RWPE1 (cell line): ENCODE measurements around the gene ZMYM4.

Experiments
- CTCF ChIA-PET: fragments of 350-600 bp; sonication (Branson Sonifier 250); formaldehyde crosslinking; extraction: SDS; loops from one replicate; lab custom pipeline; 2021; lab: Yijun Ruan, JAX
- POLR2A ChIA-PET: fragments of 400-600 bp; formaldehyde crosslinking; extraction: SDS; loops from one replicate; lab custom pipeline; 2020; ENCODE audit warnings: antibody characterized with exemption; ENCODE audit not compliant: low non-redundant PET; lab: Yijun Ruan, JAX
- DNase-seq: peaks from one replicate; pipeline ENCODE4 v3.0.0; 2012; ENCODE audit warnings: low spot score
- H3K27ac ChIP-seq: fragments of 450-650 bp; 2 replicates; pipeline ENCODE4 v1.5.1; 2017
- TF ChIP-seq, protein P1 (sequence below): fragments of 450-650 bp; conservative IDR thresholded peaks from 2 replicates; pipeline ENCODE4 v1.5.1; 2017; ENCODE audit warnings: low read depth, mild to moderate bottlenecking

ZMYM4 gene

DNA sequence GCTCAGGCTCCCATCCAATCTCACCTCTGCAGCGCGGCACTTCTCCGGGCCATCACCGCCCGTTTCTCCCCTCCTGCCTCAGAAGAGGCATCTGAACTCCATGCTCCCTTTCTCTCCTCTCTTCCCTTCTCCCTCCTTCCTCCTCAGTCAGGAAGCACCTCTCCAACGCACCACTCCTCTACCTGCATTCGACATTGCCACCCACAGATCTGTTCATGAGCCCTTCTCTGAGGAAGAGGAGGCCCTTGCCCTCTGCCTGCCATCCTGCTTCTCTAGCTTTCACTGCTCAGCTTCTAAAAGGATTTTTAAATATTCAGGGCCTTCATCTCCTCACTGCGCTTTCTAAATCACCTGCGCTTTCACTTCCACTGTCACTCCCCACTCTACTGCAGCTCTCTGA lies 168.7 kb downstream of the ZMYM4 start:
- DNase-seq, result no peak
- CTCF ChIA-PET, result interaction anchor here (1.1 kb wide), 1 partner anchor 132 kb away, joined by 5 read pairs; no protein-coding TSS in a partner anchor
- TF ChIP-seq, protein P1, sequence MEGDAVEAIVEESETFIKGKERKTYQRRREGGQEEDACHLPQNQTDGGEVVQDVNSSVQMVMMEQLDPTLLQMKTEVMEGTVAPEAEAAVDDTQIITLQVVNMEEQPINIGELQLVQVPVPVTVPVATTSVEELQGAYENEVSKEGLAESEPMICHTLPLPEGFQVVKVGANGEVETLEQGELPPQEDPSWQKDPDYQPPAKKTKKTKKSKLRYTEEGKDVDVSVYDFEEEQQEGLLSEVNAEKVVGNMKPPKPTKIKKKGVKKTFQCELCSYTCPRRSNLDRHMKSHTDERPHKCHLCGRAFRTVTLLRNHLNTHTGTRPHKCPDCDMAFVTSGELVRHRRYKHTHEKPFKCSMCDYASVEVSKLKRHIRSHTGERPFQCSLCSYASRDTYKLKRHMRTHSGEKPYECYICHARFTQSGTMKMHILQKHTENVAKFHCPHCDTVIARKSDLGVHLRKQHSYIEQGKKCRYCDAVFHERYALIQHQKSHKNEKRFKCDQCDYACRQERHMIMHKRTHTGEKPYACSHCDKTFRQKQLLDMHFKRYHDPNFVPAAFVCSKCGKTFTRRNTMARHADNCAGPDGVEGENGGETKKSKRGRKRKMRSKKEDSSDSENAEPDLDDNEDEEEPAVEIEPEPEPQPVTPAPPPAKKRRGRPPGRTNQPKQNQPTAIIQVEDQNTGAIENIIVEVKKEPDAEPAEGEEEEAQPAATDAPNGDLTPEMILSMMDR, result no peak
- POLR2A ChIA-PET, result no interaction called here
- H3K27ac ChIP-seq, result no peak overlapping the region

GRCh38 chr1:35439626-35440025 lies 171.1 kb downstream of the ZMYM4 start:
- POLR2A ChIA-PET, result no interaction called here
- no peak overlapping the region for H3K27ac ChIP-seq
- CTCF ChIA-PET, result interaction anchor here (0.6 kb wide), 1 partner anchor 169 kb away, joined by 3 read pairs; no protein-coding TSS in a partner anchor
- DNase-seq, result no peak
- TF ChIP-seq, protein P1, result no peak

DNA sequence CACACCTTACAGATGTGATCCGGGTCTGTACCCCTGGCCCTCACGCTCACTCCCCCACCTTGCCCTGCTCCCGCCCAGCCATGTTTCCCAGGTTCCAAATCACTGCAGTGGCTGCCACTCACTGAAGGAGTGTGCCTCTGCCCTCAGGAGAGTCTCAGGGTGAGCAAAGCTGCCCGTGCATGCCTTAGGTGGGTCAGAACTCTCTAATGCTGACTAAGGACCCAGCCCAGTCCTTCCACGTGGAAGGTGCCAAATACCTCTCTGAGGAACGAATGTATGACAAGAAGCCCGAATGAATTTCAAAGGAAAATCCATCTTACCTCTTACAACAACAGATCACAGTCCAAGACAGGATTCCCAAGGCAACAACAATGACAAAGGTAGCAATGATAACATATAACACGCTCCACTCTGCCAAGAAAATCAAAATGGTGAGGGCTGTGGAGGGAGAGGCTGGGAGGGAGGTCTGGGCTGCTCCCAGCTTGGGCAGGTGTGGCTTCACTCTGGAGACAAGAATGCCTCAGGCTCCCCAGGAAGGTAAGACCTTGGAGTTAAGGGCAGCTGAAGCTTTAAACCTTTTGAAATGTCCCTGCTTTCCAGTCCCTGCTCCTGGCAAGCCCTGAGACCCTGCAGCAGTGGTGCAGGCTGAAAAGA lies 173.5 kb downstream of the ZMYM4 start:
- TF ChIP-seq, protein P1, result no peak
- ChIA-PET CTCF (interaction anchor here (0.6 to 1.2 kb wide), 3 partner anchors 9 to 32 kb away, joined by 3 read pairs; no protein-coding TSS in a partner anchor), POLR2A (no interaction called here)
- peak; percentile 18 for DNase-seq
- peak overlapping the region; percentile 72 for H3K27ac ChIP-seq

GRCh38 chr1:35442734-35443133 lies 174.2 kb downstream of the ZMYM4 start:
- ChIA-PET CTCF (interaction anchor here (0.6 to 1.2 kb wide), 3 partner anchors 8 to 33 kb away, joined by 3 read pairs; no protein-coding TSS in a partner anchor), POLR2A (no interaction called here)
- peak overlapping the region; percentile 72 for H3K27ac ChIP-seq
- TF ChIP-seq, protein P1, result no peak
- no peak for DNase-seq

DNA sequence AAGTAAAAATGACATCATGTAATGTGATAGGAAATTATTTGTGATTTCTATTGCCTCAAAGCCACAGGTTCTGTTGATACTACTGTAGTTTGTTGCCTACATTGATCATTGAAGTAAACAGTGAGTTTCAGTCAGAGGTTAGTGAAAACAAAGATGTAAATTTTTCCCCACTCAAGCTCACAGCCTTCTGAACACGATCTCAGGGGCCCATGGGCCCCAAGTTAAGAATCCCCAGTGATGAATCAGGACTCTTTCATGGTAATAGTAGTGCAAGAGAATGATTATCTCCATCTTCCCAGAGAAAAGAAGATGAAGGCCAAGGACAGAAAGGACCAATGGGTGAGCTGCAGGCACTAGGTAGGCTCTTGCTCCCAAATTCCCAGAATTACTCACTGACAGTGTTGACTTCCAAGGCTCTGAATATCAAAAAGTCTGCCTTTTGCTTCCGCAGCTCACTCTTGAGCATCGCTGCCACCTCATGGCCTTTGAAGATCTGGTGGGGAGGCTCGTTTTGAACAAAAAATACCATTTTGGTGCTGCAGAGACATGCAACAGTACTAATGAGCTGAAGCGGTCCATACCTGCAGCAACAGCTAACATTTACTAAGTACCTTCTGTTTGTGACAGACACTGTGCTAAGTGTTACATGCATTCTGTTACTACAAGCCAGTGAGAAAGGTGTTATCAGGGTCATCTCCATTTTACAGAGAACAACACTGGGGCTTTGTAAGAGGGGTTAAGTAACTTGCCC lies 175.4 kb downstream of the ZMYM4 start:
- TF ChIP-seq, protein P1, result no peak
- no peak for DNase-seq
- POLR2A ChIA-PET, result no interaction called here
- H3K27ac ChIP-seq, result no peak overlapping the region
- CTCF ChIA-PET, result interaction anchor here (0.6 to 0.8 kb wide), 4 partner anchors 242 to 326 kb away, joined by 3 to 7 read pairs (median 4); no protein-coding TSS in a partner anchor

- ChIA-PET POLR2A (no interaction called here), CTCF (interaction anchor here (0.7 kb wide), 1 partner anchor 286 kb away, joined by 7 read pairs; no protein-coding TSS in a partner anchor)
- no peak overlapping the region for H3K27ac ChIP-seq
- DNase-seq, result no peak
- TF ChIP-seq, protein P1, result no peak
These were observed 175.9 kb downstream of the ZMYM4 start for GRCh38 chr1:35444519-35444774.
